NT2/D1 (cell line): Measurements from ENCODE around the gene FRK.
"Not testable (repeated sequence)": the region's sequence is repeated elsewhere in the genome, so short reads cannot be mapped to it uniquely, and the experiment has no call there.

ENCODE experiments used
- DNase-seq: peaks from one replicate; pipeline ENCODE4 v3.0.0-alpha.2; 2011; ENCODE audit warnings: low read depth, low spot score
- H3K27me3 ChIP-seq: 2 replicates; pipeline ENCODE4 v1.6.0; 2011; ENCODE audit warnings: mild to moderate bottlenecking; ENCODE audit not compliant: insufficient read length, insufficient read depth
- H3K36me3 ChIP-seq: 2 replicates; pipeline ENCODE4 v1.6.1; 2011; ENCODE audit warnings: mild to moderate bottlenecking, low read length, mixed read lengths; ENCODE audit not compliant: insufficient read depth, insufficient read length
- H3K4me1 ChIP-seq: 2 replicates; pipeline ENCODE4 v1.5.1; 2011; ENCODE audit not compliant: insufficient read depth, insufficient read length
- H3K4me3 ChIP-seq: 2 replicates; pipeline ENCODE4 v1.5.1; 2011; ENCODE audit warnings: low read depth; ENCODE audit not compliant: insufficient read length
- H3K9ac ChIP-seq: 2 replicates; pipeline ENCODE4 v1.6.0; 2011; ENCODE audit warnings: low read depth; ENCODE audit not compliant: insufficient read length
- H3K9me3 ChIP-seq: 2 replicates; pipeline ENCODE4 v1.5.1; 2011; ENCODE audit warnings: mild to moderate bottlenecking, low read length; ENCODE audit not compliant: insufficient read depth
- SUZ12 ChIP-seq: IDR thresholded peaks from 2 replicates; pipeline ENCODE4 v1.6.1; 2011; ENCODE audit not compliant: insufficient read length, insufficient read depth; ENCODE audit errors: extremely low read depth
- YY1 ChIP-seq: IDR thresholded peaks from 2 replicates; pipeline ENCODE4 v1.6.1; 2011; ENCODE audit not compliant: insufficient read length, insufficient read depth
- ZNF274 ChIP-seq: IDR thresholded peaks from 2 replicates; pipeline ENCODE4 v1.6.1; 2011; ENCODE audit warnings: mild to moderate bottlenecking, low read depth, low read length

FRK gene

DNA sequence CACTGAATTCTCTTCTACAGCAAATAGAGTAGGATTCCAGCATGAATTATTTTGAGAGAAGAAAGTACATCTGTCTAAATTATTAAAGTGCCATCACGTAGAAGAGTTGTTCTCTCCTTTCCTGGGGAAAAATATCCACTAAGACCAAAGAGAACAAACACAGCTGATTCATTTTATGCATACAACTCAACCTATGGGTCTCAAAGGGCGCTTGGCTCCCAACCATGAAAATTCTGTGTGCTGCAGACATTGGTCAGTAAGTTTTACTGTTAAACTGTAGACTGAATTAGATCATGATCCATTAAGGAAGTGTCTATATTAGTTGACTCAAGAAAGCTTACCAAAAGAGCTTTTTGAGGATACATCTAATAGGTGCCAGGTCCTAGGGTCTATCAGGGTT is 83.5 kb downstream of the FRK start:
- DNase-seq = no peak
- Histone ChIP-seq H3K27me3 (no peaks in the 10 kb centered on the region), H3K4me1 (no peaks in the 10 kb centered on the region), H3K36me3 (no peaks in the 10 kb centered on the region), H3K4me3 (no peak overlapping the region), H3K9ac (no peak overlapping the region), H3K9me3 (no peaks in the 10 kb centered on the region)
- TF ChIP-seq SUZ12 (no peak), ZNF274 (no peak), YY1 (no peak)

DNA sequence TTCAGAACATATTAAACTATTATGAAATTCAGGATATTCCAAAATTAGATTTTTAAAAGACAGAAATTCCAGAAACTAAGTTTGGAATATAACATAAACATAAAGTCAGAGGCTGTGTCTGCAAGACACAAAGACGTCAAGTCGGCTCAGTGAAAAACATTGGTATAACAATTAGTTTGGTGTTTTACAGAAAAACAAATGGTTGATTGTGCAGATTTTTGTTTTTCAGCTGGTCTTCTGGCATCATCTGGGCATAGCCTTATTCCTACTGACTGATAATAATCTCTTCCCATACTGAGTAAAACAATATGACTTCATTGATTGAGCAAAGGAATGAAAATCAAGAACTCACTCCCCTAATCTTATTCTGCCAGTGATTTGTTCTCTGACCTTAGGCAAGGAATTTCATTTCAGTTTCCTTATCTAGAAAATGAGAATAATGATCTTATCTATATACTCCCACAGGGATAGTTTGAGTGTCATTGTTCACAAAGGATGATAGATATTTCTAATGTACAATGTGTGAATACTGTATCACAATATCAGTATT is 84.3 kb downstream of the FRK start:
- H3K9ac ChIP-seq = no peak overlapping the region
- DNase-seq = no peak
- H3K9me3 ChIP-seq = no peaks in the 10 kb centered on the region
- no peak overlapping the region for H3K4me3 ChIP-seq
- H3K4me1 ChIP-seq = no peaks in the 10 kb centered on the region
- no peaks in the 10 kb centered on the region for H3K27me3 ChIP-seq
- no peaks in the 10 kb centered on the region for H3K36me3 ChIP-seq
- TF ChIP-seq ZNF274 = no peak
- no peak for TF ChIP-seq YY1
- TF ChIP-seq SUZ12 = no peak

- Histone ChIP-seq H3K4me1 (no peaks in the 10 kb centered on the region), H3K9ac (no peak overlapping the region), H3K36me3 (no peaks in the 10 kb centered on the region), H3K9me3 (no peaks in the 10 kb centered on the region), H3K27me3 (no peaks in the 10 kb centered on the region), H3K4me3 (no peak overlapping the region)
- no peak for DNase-seq
- no peak for TF ChIP-seq SUZ12
- TF ChIP-seq ZNF274 = no peak
- no peak for TF ChIP-seq YY1
These were observed 88.0 kb downstream of the FRK start for GRCh38 chr6:115972679-115973078.

DNA sequence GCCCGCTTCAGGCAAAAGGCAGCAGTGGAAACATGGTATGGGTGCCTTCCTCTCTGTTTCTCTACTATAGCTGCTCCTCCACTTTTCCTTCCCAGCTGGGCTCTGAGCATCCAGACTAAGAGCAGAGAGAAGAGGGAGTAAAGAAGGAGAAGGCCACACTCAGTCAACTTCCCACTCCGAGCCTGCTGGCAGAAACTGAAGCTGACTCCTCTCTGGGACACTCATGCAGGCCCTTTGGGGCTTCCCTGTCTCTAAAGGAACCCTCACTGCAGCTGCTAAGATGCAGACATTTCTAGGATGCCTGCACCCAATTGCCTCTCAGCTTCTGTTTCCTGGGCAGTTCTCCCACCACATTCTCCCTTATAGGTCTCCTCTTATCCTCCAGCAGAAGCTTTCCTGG is 88.9 kb downstream of the FRK start:
- Histone ChIP-seq H3K4me3 (no peak overlapping the region), H3K4me1 (no peaks in the 10 kb centered on the region)
- TF ChIP-seq SUZ12 = no peak

GRCh38 chr6:115969930-115970273 is 90.8 kb downstream of the FRK start:
- Histone ChIP-seq H3K36me3 (no peaks in the 10 kb centered on the region), H3K27me3 (no peaks in the 10 kb centered on the region), H3K4me1 (no peaks in the 10 kb centered on the region), H3K4me3 (no peak overlapping the region), H3K9me3 (no peaks in the 10 kb centered on the region), H3K9ac (no peak overlapping the region)
- no peak for DNase-seq
- TF ChIP-seq YY1 (no peak), ZNF274 (no peak), SUZ12 (no peak)

More for the DNA sequence above, 88.9 kb downstream of the FRK start:
- no peaks in the 10 kb centered on the region for H3K27me3 ChIP-seq
- H3K9me3 ChIP-seq = no peaks in the 10 kb centered on the region
- no peak overlapping the region for H3K9ac ChIP-seq
- DNase-seq = no peak
- H3K36me3 ChIP-seq = no peaks in the 10 kb centered on the region

DNA sequence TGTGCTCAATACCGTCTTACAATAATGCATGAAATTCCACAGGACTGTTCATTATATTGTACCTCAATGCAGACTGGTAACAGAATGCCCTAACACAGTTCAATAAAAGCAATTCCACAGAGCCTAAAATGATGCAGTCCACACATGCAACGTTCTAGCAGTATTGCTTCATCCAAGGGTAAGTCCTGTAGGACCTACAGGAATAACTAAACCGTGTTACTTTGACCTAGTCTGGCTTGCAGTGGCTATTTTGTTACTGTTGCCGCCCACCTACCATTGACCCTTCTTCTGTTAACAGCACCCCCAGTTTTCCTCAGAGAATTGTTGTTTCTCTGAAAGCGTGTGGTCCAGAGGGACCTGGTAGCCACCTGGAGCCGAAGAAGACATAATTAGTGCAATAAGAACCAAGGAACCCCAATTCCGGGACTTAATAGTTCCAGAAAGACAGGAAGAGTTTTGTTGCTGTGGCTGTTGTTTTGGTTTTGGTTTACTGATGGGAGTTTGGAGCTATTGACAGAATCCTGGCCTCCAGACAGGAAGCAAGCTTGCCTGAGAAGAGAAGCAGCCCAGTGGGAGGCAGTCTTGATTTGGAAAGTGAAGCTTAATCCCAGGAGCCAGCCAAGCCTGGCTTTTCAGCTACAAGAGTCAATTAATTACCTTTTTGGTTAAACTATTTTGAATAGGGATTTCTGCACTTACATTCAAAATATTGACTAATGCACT is 91.3 kb downstream of the FRK start:
- Histone ChIP-seq H3K9me3 (no peaks in the 10 kb centered on the region), H3K4me1 (no peaks in the 10 kb centered on the region), H3K27me3 (no peaks in the 10 kb centered on the region), H3K36me3 (no peaks in the 10 kb centered on the region), H3K9ac (no peak overlapping the region), H3K4me3 (no peak overlapping the region)
- DNase-seq = peak; percentile 32
- TF ChIP-seq SUZ12 = no peak
- TF ChIP-seq YY1 = no peak
- no peak for TF ChIP-seq ZNF274

DNA sequence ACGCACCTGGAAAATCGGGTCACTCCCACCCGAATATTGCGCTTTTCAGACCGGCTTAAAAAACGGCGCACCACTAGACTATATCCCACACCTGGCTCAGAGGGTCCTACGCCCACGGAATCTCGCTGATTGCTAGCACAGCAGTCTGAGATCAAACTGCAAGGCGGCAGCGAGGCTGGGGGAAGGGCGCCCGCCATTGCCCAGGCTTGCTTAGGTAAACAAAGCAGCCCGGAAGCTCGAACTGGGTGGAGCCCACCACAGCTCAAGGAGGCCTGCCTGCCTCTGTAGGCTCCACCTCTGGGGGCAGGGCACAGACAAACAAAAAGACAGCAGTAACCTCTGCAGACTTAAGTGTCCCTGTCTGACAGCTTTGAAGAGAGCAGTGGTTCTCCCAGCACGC is 100.4 kb downstream of the FRK start:
- H3K27me3 ChIP-seq, H3K4me1 ChIP-seq, H3K4me3 ChIP-seq, H3K9ac ChIP-seq, H3K36me3 ChIP-seq, H3K9me3 ChIP-seq, DNase-seq: not testable (repeated sequence)
